SIG-M5 (cell line): ENCODE data around the gene SH3D19.
"Not testable (repeated sequence)": the region's sequence is repeated elsewhere in the genome, so short reads cannot be mapped to it uniquely, and the experiment has no call there.

Experiments used
- DNase-seq: peaks from one replicate; lab custom pipeline; 2025; lab: John Stamatoyannopoulos, UW

The SH3D19 gene

DNA sequence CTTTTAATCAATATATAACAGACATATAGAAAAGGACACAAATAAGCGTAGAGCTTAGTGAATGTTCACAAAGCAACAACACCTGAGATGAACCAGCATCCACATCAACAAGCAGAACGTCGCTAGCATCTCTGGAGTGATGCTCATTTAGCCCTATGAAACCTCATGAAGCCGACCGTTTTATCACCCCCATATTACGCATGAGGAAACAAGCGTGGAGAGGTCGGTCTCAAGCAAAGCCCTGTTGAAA lies 226.5 kb downstream of the SH3D19 start:
- no peak for DNase-seq

DNA sequence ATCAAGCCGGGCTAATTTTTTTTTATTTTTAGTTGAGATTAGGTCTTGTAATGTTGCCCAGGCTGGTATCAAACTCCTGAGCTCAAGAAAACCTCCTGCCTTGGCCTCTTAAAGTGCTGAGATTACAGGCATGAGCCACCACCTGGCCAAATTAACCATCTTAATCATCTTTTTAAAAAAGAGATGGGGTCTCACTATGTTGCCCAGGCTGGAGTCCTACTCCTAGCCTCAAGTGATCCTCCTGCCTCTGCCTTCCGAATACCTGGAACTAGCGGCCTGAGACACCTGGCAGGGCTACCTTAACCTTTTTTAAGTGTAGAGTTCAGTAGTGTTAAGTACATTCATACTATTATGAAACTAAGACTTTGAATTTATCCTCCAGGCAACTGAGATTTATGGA lies 227.6 kb downstream of the SH3D19 start:
- DNase-seq = no peak

DNA sequence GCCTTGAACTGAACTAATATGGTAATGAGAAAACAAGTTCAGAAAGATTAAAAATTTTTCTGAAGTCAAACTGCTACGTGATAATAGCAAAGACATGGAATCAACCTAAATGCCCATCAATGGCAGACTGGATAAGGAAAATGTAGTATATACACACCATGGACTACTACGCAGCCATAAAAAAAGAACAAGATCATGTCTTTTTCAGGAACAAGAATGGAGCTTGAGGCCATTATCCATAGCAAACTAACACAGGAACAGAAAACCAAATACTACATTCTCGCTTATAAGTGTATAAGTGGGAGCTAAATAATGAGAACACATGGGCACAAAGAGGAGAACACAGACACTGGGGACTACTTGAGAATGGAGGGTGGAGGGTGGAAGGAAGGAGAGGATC lies 230.3 kb downstream of the SH3D19 start:
- no peak for DNase-seq

DNA sequence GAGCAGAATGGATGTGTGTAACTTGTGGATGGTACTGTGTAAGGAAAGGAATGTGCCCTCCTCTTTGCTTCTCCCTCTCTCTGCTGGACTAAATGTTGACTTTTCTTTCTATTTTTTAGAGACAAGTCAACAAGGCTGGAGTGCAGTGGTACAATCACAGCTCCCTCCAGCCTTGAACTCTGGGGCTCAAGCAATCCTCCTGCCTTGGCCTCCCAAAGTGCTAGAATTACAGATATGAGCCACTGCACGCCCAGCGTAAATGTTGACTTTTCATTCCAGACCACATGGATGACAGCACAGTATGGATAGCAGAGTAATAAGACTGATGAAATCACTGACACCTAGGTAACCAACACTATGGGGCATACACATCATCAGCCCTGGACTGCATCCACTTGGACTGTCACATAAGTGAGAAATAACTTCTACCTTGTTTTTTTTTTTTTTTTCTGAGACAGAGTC lies 231.1 kb downstream of the SH3D19 start:
- no peak for DNase-seq

DNA sequence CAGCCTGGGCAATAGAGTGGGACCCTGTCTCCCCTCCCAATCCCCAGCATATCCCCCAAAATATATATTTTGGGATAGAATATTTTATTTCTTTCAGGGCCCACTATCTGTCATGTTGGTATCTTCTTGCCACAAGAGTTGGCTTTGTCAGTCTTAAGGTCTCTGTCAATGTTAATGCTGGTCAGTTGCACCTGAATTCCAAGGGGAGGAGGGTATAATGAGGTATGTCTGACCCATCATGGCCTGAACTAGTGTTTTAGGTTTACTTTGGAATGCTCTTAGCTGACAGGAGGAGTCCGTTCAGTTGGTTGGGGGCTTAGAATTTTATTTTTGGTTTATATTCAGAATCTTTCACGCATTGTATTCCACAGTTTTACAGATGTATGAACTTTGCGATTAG lies 232.2 kb downstream of the SH3D19 start:
- DNase-seq = no peak

DNA sequence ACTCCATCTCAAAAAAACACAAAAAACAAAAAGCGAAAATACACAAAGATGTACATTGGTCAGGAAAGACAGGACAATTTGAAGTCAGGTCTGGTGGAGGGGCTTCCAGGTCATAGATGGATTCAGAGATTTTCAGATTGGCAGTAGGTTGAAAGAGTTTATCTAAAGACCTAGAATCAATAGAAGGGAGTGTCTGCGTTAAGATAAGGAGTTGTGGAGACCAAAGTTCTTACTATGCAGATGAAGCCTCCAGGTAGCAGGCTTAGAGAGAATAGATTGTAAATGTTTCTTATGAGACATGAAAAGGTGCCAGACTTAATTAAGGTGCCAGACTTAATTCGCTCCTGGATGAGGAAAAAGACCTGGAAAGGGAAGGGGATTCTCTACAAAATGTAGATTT lies 232.9 kb downstream of the SH3D19 start:
- DNase-seq = no peak

DNA sequence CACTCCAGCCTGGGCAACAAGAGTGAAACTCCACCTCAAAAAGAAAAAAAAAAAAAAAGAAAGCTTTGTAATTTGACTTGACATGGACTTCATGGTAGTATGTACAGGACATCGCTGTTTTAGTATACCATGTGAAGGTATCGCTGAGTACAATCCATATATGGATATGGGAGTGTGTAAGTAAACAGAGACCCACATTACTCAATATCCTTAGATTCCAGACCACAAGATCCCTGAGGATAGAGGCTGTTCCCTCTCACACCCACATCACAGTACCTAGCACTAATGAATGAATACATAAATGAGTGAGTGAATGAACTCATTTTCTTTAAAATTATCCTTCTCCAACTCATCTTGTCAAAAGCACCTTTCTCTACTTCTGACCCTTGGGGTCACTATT lies 234.4 kb downstream of the SH3D19 start:
- DNase-seq = no peak

DNA sequence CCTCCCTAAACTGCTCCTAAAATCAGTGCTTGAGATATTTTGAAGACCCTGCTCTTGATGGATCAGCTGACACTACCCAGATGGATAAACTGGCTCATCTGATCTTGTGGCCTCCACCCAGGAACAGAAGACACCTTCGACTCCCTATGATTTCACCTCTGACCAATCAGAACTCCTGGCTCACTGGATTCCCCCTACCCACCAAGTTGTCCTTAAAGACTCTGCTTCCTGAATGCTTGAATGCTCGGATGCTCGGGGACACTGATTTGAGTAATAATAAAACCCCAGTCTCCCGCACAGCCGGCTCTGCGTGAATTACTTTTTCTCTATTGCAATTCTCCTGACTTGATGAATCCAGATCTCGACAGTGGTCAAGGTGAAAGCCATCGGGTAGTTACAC lies 237.9 kb downstream of the SH3D19 start:
- DNase-seq = no peak

DNA sequence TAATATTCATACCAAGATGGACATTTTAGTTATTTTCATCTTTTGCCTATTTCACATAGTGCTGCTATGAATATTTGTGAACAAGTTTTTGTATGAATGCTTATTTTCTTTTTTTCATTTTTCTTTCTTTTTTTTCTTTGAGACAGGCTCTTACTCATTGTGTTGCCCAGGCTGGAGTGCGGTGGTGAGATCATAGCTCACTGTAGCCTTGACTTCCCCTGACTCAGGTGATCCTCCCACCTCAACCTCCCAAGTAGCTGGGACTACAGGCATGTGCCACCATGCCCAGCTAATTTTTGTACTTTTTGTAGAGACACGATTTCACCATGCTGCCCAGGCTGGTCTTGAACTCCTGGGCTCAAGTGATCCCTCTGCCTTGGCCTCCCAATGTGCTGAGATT lies 247.4 kb downstream of the SH3D19 start:
- DNase-seq = not testable (repeated sequence)

DNA sequence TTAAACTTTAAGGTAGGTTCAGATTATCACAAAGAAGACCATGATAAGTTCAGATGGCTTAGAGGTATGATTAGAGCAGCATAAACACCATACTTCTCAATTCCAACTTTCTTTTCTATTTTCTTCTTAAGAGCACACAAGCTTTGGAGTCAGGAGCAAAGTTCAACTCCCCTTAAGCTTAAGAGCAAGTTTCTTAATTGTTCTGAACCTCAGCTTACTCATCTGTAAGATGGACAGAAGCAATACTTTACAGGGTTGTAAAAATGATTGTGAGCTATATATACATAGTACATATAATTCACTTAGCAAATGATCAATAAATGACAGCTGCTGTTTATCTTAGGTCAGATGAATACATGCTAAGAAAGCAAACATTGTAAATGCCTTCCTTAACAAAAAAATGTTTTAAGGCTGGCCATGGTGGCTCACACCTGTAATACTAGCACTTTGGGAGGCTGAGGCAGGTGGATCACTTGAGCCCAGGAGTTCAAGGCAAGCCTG lies 250.9 kb downstream of the SH3D19 start:
- no peak for DNase-seq
